Measurements from ENCODE around the gene GNG3.

- TF ChIP-seq POLR2A (IDR thresholded peaks at IDR 0.05): no peak
- peak; percentile 31 to 75 (median 60) for TF ChIP-seq CTCF (IDR thresholded peaks at IDR 0.05)
Observed at GRCh38 chr11:62680825-62681240, 26.6 kb upstream of the GNG3 start.
